ENCODE measurements around the gene SLC26A5.
"Not testable (repeated sequence)": the region's sequence is repeated elsewhere in the genome, so short reads cannot be mapped to it uniquely, and the experiment has no call there.

Gene SLC26A5

GRCh38 chr7:103405789-103406613, 40.0 kb downstream of the SLC26A5 start:
- DNase-seq (ENCODE audit: low spot score), result not testable (repeated sequence)

- DNase-seq (ENCODE audit: low spot score), result not testable (repeated sequence)
These were observed 46.3 kb downstream of the SLC26A5 start for GRCh38 chr7:103399687-103400086.

- DNase-seq (ENCODE audit: low spot score), result no peak
These were observed 47.4 kb downstream of the SLC26A5 start for GRCh38 chr7:103398483-103399127.

DNA sequence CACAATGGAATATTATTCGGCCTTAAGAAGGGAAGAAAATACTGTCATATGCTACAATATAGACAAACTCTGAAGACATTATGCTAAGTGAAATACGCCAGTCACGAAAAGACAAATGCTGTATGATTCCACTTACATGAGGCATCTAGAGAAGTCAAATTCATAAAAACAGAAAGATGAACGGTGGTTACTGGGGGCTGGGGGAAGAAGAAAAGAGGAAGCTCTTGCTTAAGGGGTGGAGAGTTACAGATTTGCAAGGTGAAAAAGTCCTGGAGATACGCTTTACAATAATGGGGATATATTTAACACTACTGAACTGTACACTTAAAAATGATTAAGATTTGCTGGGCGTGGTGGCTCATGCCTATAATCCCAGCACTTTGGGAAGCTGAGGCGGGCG, 49.5 kb downstream of the SLC26A5 start:
- no peak for DNase-seq (ENCODE audit: low spot score)

GRCh38 chr7:103395071-103395470, 50.9 kb downstream of the SLC26A5 start:
- no peak for DNase-seq (ENCODE audit: low spot score)

DNA sequence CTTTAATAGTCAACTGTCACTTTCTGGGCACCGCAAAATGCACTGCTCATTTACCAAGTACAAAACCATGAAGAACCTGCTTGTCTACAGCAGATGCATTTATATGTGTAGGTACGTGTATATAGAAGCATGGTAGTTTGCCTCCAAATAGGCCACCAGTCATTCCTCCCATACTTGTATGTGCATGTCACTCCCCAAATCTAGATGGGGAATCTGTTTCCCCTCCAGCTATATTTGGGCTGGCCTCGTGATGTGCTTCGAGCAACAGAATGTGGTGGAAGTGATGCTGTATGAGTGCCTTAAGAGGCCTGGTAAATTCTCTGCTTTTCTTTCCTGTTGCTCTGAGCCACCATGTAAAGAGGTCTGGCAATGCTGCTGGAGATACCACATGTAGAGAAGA, 51.4 kb downstream of the SLC26A5 start:
- DNase-seq (ENCODE audit: low spot score), result no peak

DNA sequence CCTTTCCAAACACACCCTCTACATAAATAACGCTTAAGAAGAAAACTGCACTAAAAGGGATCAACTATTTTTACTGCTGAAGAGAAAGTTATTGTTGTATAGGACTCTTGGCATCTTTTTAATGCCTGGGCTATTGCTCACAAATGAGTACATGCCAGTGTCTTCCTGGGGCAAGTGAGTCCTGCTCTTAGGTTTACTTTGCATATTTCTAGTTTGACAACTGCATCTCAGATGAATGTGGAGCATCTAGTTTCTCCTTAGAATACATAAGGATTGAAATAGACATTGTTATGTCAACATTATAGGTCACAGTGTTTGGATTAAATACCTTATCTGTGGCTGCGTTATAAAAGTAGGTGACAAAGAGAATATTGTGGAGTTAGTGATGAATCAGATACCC, 54.0 kb downstream of the SLC26A5 start:
- DNase-seq (ENCODE audit: low spot score), result no peak

GRCh38 chr7:103391150-103391549, 54.9 kb downstream of the SLC26A5 start:
- no peak for DNase-seq (ENCODE audit: low spot score)

DNA sequence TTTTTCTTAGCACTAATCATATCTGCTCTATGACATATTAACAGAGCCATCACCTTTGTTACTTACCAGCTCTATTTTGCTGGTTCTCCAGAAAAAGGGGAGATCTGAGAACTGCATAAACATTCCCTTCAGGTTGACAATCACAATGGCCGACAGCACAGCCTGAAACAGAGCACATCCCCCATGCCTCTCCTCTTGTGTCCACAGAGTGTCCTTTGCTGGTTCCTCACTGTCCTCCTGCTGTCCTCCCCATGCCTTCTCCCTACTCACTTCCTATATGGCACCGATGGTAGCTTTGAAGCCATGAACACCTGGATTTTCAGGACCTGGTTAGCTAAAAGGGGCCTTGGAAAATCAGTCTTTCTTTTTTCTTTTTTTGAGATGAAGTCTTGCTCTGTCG, 56.7 kb downstream of the SLC26A5 start:
- no peak for DNase-seq (ENCODE audit: low spot score)

GRCh38 chr7:103388469-103389140, 57.4 kb downstream of the SLC26A5 start:
- no peak for DNase-seq (ENCODE audit: low spot score)

DNA sequence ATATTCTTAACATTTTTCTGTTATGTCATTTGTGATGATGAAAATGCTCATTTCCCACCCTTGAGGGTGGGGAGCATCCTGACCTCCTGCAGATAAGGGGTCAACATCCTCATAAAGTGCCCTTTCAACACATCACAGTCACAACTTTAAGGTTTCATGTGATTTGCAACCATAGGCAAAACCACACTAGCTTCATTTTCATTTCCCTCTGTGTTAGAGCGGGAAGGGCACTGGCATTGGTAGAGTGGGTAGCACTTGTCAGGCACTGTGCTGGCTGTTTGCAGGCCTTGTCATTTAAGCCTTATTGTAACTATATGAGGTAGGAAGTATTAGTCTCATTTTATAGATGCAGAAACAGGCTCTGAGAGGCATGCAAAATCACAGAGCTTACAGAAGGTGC, 58.8 kb downstream of the SLC26A5 start:
- no peak for DNase-seq (ENCODE audit: low spot score)

DNA sequence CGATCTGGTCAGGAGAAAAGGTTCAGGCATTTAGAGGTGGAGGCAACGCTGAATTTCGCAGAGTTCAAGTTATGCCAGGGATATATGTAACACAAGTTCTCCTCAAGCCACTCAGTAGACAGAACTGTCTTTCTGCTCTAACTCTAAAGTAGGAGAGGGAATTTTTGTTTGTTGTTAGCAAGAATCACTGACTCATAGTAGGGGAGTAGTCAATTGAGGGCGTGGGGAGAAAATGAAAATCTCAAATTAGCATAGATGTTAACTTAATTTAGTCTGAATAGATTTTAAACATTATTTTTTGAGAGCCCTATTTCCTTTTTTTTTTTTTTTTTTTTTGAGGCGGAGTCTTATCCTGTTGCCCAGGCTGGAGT, 64.0 kb downstream of the SLC26A5 start:
- DNase-seq (ENCODE audit: low spot score), result no peak

DNA sequence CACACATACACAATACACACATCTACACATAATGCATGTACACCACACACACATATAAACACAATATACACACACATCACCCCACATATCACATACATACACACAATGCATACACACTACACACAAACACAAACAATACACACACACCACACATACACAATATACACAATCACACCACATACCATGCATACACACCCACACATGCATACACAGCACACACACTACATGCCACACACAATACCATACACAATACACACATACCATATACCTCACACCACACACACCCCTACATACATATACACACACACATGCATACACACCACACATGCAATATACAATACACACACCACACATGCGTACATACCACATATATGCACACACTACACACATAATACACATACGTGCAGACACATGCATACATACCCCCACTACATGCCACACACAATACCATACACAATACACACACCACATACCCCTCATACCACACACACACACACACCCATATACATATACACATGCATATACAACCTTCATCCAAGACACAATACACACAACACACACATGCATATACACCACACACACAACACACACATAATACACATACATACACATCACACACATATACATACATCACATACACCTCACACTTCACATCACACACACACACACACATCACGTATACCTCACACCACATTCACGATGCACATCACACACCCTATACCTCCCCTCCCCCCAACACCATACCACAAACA, 64.6 kb downstream of the SLC26A5 start:
- no peak for DNase-seq (ENCODE audit: low spot score)

- no peak for DNase-seq (ENCODE audit: low spot score)
These were observed 65.4 kb downstream of the SLC26A5 start for GRCh38 chr7:103380395-103381191.

GRCh38 chr7:103379270-103379975, 66.6 kb downstream of the SLC26A5 start:
- DNase-seq (ENCODE audit: low spot score), result no peak

GRCh38 chr7:103373866-103374643, 72.0 kb downstream of the SLC26A5 start:
- DNase-seq (ENCODE audit: low spot score), result no peak

DNA sequence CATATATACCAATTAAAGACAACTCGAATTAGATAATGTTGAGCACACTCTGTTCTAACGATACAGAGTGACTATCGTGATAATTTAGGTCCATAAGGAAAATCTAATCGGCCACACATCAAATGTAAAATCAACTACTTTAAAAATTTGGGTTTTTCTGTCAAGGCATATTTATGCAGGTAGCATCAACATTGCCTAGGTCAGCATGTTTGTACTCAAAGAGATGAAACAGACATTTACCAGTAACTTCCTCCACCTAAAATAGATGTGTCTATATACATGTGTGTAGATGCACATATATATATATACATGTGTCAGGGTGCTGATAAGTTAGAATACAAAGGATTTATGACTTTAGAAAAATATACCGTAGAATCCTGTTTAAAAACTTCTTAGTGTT, 76.6 kb downstream of the SLC26A5 start:
- DNase-seq (ENCODE audit: low spot score), result no peak

DNA sequence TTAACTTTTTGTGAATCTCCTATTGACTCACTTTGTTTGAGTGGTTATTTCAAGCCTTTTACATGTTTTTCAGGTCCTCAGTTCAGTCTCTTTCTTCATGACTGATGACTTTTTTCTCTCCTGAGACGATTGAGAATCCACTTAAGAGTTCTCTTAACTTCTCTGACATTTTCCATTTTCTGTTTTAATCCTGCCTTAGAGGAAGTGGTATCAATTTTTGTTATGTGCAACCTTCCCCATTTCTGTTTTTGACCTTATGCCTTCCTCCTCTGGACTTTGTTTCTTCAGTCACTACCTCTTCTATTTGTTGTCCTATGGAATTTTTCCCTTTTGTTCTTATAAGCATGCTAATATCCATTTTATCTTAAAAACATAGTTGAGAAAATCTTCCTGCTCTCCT, 96.2 kb downstream of the SLC26A5 start:
- DNase-seq (ENCODE audit: low spot score), result no peak

- no peak for DNase-seq (ENCODE audit: low spot score)
These were observed 97.0 kb downstream of the SLC26A5 start for GRCh38 chr7:103348959-103349358.

- no peak for DNase-seq (ENCODE audit: low spot score)
These were observed 97.6 kb downstream of the SLC26A5 start for GRCh38 chr7:103348452-103348851.
